Cardiac fibroblast (primary cell): ENCODE data around the gene E4F1.

ENCODE experiments used
- DNase-seq, 2 donors: peaks; one replicate each; pipeline versions ENCODE4 v3.0.0 to v3.0.0-alpha.2; 2010; ENCODE audit warnings: low read depth in 2 of 2
- H3K4me3 ChIP-seq, 2 donors: replicated peaks in 1 of 2; 1 replicate in 1 of 2; 2 replicates in 1 of 2; pipeline ENCODE4 v1.5.1; 2011; ENCODE audit warnings: low read depth in 2 of 2, low read length in 2 of 2, mild to moderate bottlenecking in 2 of 2, moderate library complexity in 1 of 2
- TF ChIP-seq, protein P1 (sequence below): IDR thresholded peaks from one replicate; pipeline ENCODE4 v1.5.1; 2011; ENCODE audit warnings: low read depth, mild to moderate bottlenecking, low read length, inconsistent platforms

E4F1 gene

DNA sequence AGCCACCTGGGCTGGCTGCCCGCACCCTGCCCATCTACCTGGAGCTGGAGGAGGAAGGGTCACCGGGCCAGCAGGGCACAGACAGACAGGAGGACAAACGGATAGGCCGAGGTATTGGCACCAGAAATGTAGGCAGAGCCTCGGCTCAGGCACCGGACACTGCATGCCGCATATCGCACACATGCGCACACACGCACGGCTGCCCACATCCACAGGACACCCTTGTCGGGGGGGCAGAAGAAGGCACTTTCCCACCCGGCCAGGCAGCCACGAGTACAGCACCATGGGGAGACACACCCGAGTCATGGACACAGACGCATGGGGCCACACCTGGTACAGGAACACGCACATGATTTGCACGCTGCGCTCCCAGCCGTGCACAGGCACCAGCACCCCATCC lies 41.4 kb upstream of the E4F1 start:
- DNase-seq = no peak
- no peak overlapping the region for H3K4me3 ChIP-seq
- TF ChIP-seq, protein P1, sequence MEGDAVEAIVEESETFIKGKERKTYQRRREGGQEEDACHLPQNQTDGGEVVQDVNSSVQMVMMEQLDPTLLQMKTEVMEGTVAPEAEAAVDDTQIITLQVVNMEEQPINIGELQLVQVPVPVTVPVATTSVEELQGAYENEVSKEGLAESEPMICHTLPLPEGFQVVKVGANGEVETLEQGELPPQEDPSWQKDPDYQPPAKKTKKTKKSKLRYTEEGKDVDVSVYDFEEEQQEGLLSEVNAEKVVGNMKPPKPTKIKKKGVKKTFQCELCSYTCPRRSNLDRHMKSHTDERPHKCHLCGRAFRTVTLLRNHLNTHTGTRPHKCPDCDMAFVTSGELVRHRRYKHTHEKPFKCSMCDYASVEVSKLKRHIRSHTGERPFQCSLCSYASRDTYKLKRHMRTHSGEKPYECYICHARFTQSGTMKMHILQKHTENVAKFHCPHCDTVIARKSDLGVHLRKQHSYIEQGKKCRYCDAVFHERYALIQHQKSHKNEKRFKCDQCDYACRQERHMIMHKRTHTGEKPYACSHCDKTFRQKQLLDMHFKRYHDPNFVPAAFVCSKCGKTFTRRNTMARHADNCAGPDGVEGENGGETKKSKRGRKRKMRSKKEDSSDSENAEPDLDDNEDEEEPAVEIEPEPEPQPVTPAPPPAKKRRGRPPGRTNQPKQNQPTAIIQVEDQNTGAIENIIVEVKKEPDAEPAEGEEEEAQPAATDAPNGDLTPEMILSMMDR = no peak

DNA sequence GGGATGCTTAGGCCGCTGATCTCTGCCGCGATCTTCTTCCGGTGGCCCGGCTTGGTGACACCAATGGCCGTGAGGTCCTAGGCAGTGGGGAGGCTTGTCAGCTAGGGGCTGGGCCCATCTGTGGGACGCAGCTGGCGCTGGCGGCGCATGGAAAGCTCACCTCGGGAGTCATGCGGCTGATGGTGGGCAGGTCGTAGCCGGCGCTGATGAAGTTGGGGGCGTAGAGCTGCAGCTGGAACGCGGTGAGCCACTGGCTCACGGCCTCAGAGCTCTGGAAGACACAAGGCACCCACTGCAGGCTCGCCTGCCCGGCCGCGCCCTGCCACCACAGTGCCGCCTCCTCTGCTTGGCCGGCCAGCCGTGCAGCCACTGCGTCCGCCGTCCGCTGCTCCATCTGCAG lies 39.7 kb upstream of the E4F1 start:
- no peak for DNase-seq
- no peak overlapping the region for H3K4me3 ChIP-seq
- TF ChIP-seq, protein P1 = no peak

DNA sequence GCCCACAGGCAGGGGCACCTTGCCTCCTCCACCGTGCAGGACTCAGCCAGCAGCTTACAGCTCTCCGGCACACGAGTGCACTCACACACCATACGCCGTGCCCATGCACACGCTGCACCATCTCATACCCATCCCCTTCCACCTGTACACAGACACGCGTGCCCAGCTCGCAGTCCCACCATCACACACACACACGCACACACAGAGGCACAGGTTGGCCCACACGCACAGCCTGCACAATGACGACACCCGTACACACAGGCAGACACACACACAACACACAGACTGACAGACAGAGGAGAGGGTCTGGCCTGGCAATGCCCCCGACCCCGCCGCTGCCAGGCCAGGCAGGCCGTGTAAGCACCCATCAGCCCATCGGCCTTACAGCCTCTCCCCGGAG lies 39.0 kb upstream of the E4F1 start:
- no peak overlapping the region for H3K4me3 ChIP-seq
- TF ChIP-seq, protein P1 = no peak
- no peak for DNase-seq

DNA sequence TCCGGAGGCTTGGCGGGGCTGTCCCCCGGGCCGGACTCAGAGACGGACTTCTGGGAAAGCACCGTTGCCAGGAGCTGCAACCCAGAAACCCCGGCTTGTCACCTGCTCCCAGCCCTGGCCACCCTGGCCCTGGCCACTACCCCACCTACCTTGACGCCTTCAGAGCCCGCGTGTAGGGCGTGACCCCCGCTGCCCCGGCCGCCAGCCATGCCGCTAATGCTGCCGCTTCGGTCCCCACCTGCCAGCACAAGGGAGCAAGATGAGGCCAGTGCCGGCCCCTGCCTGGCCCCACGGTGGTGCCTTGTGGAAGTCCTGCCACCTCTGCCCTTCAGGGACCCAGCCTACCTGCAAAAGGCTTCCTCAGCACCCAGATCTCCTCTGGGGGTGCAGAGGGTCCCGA lies 38.4 kb upstream of the E4F1 start:
- no peak for DNase-seq
- no peak overlapping the region for H3K4me3 ChIP-seq
- TF ChIP-seq, protein P1 = no peak

GRCh38 chr16:2186064-2186463 lies 37.3 kb upstream of the E4F1 start:
- TF ChIP-seq, protein P1 = no peak

GRCh38 chr16:2186505-2186904 lies 36.9 kb upstream of the E4F1 start:
- TF ChIP-seq, protein P1 = no peak
- H3K4me3 ChIP-seq = no peak overlapping the region
- DNase-seq = no peak

More at GRCh38 chr16:2186064-2186463, 37.3 kb upstream of the E4F1 start:
- H3K4me3 ChIP-seq = no peak overlapping the region
- no peak for DNase-seq

GRCh38 chr16:2187212-2187611 lies 36.2 kb upstream of the E4F1 start:
- no peak overlapping the region for H3K4me3 ChIP-seq
- TF ChIP-seq, protein P1 = no peak
- DNase-seq = no peak
